SU-DHL-6 (cell line): Measurements from ENCODE around the gene ADGRE3.

Experiments used
- H2AFZ ChIP-seq: fragments of 200-600 bp; sonication (generic); 2 replicates; pipeline ENCODE4 v1.6.1; 2014; ENCODE audit warnings: low read depth, mild to moderate bottlenecking, moderate library complexity, mixed read lengths, antibody characterized with exemption, low read length; ENCODE audit not compliant: severe bottlenecking
- H3F3A ChIP-seq: fragments of 200-600 bp; shearing (Covaris generic); 2 replicates; pipeline ENCODE4 v1.6.0; 2016; ENCODE audit warnings: antibody characterized with exemption, mild to moderate bottlenecking; ENCODE audit not compliant: insufficient read depth
- H3K27ac ChIP-seq: fragments of 200-600 bp; sonication (generic); 2 replicates; pipeline ENCODE4 v1.5.1; 2016; ENCODE audit warnings: low read depth, mild to moderate bottlenecking, low read length, moderate library complexity, mixed read lengths
- H3K27me3 ChIP-seq: fragments of 200-600 bp; sonication (generic), shearing (Covaris generic); 2 replicates; pipeline ENCODE4 v1.6.0; 2014; ENCODE audit warnings: mild to moderate bottlenecking, low read length
- H3K36me3 ChIP-seq: fragments of 200-600 bp; sonication (generic); 2 replicates; pipeline ENCODE4 v1.6.1; 2014; ENCODE audit warnings: mild to moderate bottlenecking, low read length, mixed read lengths
- H3K4me2 ChIP-seq: fragments of 300-600, 200-600 bp; shearing (Covaris generic), sonication (generic); 2 replicates; pipeline ENCODE4 v1.6.0; 2014; ENCODE audit warnings: low read length, low read depth, mild to moderate bottlenecking; ENCODE audit not compliant: poor library complexity, severe bottlenecking
- H3K4me3 ChIP-seq: fragments of 200-600 bp; sonication (generic); 2 replicates; pipeline ENCODE4 v1.5.1; 2014; ENCODE audit warnings: antibody characterized with exemption, low read length, mild to moderate bottlenecking, mixed read lengths; ENCODE audit not compliant: insufficient read depth, poor library complexity, severe bottlenecking
- H3K79me2 ChIP-seq: fragments of 200-600 bp; sonication (generic); 2 replicates; pipeline ENCODE4 v1.6.1; 2014; ENCODE audit warnings: mild to moderate bottlenecking, low read length, moderate library complexity; ENCODE audit not compliant: insufficient read depth
- H3K9ac ChIP-seq: fragments of 200-600 bp; sonication (generic); 2 replicates; pipeline ENCODE4 v1.7.0; 2014; ENCODE audit warnings: mild to moderate bottlenecking, low read length
- H3K9me2 ChIP-seq: fragments of 200-600 bp; sonication (generic); replicated peaks from 2 replicates; pipeline ENCODE4 v1.6.1; 2014; ENCODE audit warnings: low read length; ENCODE audit not compliant: insufficient read depth
- H3K9me3 ChIP-seq: fragments of 200-600 bp; sonication (generic); 2 replicates; pipeline ENCODE4 v1.6.1; 2014; ENCODE audit warnings: low read length, mixed read lengths; ENCODE audit not compliant: insufficient read depth
- H4K20me1 ChIP-seq: fragments of 200-600 bp; sonication (generic); 2 replicates; pipeline ENCODE4 v1.6.1; 2014; ENCODE audit warnings: low read depth, mild to moderate bottlenecking, antibody characterized with exemption, low read length, moderate library complexity, mixed read lengths
- CTCF ChIP-seq: fragments of 200-600 bp; sonication (generic); IDR thresholded peaks from one replicate; pipeline ENCODE4 v1.5.1; 2017; ENCODE audit warnings: antibody characterized with exemption, mild to moderate bottlenecking, low read length, moderate library complexity; ENCODE audit not compliant: insufficient read depth, poor library complexity, severe bottlenecking
- EZH2phosphoT487 ChIP-seq: fragments of 200-600 bp; sonication (generic), shearing (Covaris generic); conservative IDR thresholded peaks from 2 replicates; pipeline ENCODE4 v1.6.1; 2018; ENCODE audit warnings: mild to moderate bottlenecking, antibody characterized with exemption, low read length, moderate library complexity, mixed read lengths

Gene ADGRE3

GRCh38 chr19:14703833-14704232 lies 29.2 kb upstream of the ADGRE3 start:
- no peaks in the 10 kb centered on the region for H3K9me2 ChIP-seq
- H3K9me3 ChIP-seq, result no peaks in the 10 kb centered on the region
- H3K27me3 ChIP-seq, result no peaks in the 10 kb centered on the region
- TF ChIP-seq EZH2phosphoT487 (no peak), CTCF (no peak)
- H2AFZ ChIP-seq, result no peak overlapping the region
- no peaks in the 10 kb centered on the region for H4K20me1 ChIP-seq
- H3F3A ChIP-seq, result no peaks in the 10 kb centered on the region
- no peak overlapping the region for H3K4me3 ChIP-seq
- H3K27ac ChIP-seq, result no peak overlapping the region
- no peaks in the 10 kb centered on the region for H3K36me3 ChIP-seq
- no peak overlapping the region for H3K4me2 ChIP-seq
- H3K9ac ChIP-seq, result no peak overlapping the region
- no peaks in the 10 kb centered on the region for H3K79me2 ChIP-seq

DNA sequence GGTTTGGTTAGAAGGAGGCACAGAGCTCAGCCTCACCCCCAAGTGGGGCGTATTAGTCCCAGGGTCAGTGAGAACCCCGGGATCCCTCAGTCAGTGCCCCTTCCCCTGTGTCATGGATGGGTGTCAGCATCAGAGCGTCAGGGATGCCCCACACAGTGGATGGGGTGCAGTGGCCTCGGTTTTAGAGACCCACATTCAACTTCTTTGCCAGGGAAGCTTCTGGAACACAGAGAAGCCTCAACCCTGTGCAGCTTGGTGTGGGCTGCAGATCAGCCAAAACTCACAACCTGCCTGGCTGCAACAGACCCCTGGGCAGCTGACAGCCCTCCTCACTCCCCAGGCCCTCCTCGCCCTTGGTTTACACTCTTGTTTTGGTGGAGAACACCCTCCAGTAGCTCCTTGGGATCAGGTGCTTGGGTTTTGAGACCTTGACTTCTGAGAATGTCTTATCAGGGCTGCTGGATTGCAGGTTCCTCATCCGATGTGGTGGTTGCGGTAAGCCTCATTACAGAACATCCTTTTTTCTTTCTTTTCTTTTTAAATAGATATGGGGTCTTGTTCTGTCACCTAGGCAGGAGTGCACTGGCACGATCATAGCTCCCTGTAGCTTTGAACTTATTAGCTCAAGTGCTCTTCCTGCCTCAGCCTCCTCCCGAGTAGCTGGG lies 26.2 kb upstream of the ADGRE3 start:
- H3K27ac ChIP-seq, result no peak overlapping the region
- H3K36me3 ChIP-seq, result no peaks in the 10 kb centered on the region
- H4K20me1 ChIP-seq, result no peaks in the 10 kb centered on the region
- H3K27me3 ChIP-seq, result no peaks in the 10 kb centered on the region
- no peaks in the 10 kb centered on the region for H3K79me2 ChIP-seq
- H3F3A ChIP-seq, result no peaks in the 10 kb centered on the region
- no peak overlapping the region for H3K4me3 ChIP-seq
- TF ChIP-seq CTCF (no peak), EZH2phosphoT487 (no peak)
- H3K9me2 ChIP-seq, result no peaks in the 10 kb centered on the region
- H3K9ac ChIP-seq, result no peak overlapping the region
- no peak overlapping the region for H3K4me2 ChIP-seq
- no peaks in the 10 kb centered on the region for H3K9me3 ChIP-seq
- no peak overlapping the region for H2AFZ ChIP-seq

- Histone ChIP-seq H3K9ac (no peak overlapping the region), H3K79me2 (no peaks in the 10 kb centered on the region), H3K4me3 (no peak overlapping the region), H3K27me3 (no peaks in the 10 kb centered on the region), H4K20me1 (no peaks in the 10 kb centered on the region), H3K9me2 (no peaks in the 10 kb centered on the region), H3K27ac (no peak overlapping the region), H2AFZ (no peak overlapping the region), H3F3A (no peaks in the 10 kb centered on the region), H3K4me2 (no peak overlapping the region), H3K9me3 (no peaks in the 10 kb centered on the region), H3K36me3 (no peaks in the 10 kb centered on the region)
- TF ChIP-seq CTCF, result no peak
- no peak for TF ChIP-seq EZH2phosphoT487
Measured at GRCh38 chr19:14699641-14700040, 25.0 kb upstream of the ADGRE3 start.
